Measurements from ENCODE around the gene PPID.

DNA sequence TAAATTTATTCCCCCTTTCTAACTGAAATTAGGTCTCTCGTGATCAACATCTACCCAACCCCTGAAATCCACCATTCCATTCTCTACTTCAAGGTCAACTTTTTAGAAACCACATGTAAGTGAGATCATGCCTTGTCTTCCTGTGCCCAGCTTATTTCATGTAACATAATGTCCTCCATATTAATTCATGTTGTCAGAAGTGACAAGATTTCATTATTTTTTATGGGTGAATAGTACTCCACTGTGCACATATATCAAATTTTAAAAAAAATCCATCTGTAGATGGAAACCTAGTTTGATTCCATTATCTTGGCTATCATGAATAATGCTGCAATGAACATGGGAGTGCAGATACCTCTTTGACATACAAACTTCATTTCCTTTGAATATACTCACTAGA lies 1.5 kb downstream of the PPID start:
- TF ChIP-seq CTCF (conservative IDR thresholded peaks at IDR 0.05; ENCODE audit: low read depth, low read length) (no peak), EZH2 (IDR thresholded peaks at IDR 0.05; ENCODE audit: borderline replicate concordance, low read depth, low read length, poor library complexity, severe bottlenecking) (no peak)

All from A673 (cell line).